HEK293 (cell line): ENCODE results near the gene SLC8A2.

Experiments
- CTCF ChIA-PET: fragments of 350-600 bp; formaldehyde crosslinking; extraction: SDS; loops from one replicate; lab custom pipeline; 2021; ENCODE audit warnings: antibody characterized with exemption; lab: Yijun Ruan, JAX
- POLR2A ChIA-PET: fragments of 300-600 bp; formaldehyde crosslinking; extraction: SDS; loops from one replicate; lab custom pipeline; 2020; ENCODE audit warnings: antibody characterized with exemption, inconsistent platforms; lab: Yijun Ruan, JAX
- H3K27ac ChIP-seq: fragments of 200-500 bp; sonication (Bioruptor generic); 2 replicates; pipeline ENCODE4 v1.5.1; 2014; ENCODE audit warnings: low read depth, low read length, control low read depth, inconsistent platforms; ENCODE audit errors: extremely low read depth
- H3K36me3 ChIP-seq, 2 experiments: fragments of 200-500 bp in 1 of 2; sonication (Bioruptor generic) in 1 of 2; 1 replicate in 1 of 2; 2 replicates in 1 of 2; pipeline ENCODE4 v1.5.1; 2014 to 2017; ENCODE audit warnings: inconsistent platforms in 2 of 2, low read length in 2 of 2; ENCODE audit not compliant: control insufficient read depth in 2 of 2, insufficient read depth in 1 of 2
- H3K4me1 ChIP-seq: fragments of 200-500 bp; sonication (Bioruptor generic); 2 replicates; pipeline ENCODE4 v1.5.1; 2014; ENCODE audit warnings: mild to moderate bottlenecking, low read length, inconsistent platforms; ENCODE audit not compliant: control insufficient read depth, insufficient read depth
- H3K4me3 ChIP-seq: 2 replicates; pipeline ENCODE4 v1.5.1; 2011; ENCODE audit warnings: low read depth, mild to moderate bottlenecking, control low read depth, low read length, moderate library complexity
- H3K9me3 ChIP-seq: fragments of 200-500 bp; sonication (Bioruptor generic); 2 replicates; pipeline ENCODE4 v1.5.1; 2014; ENCODE audit warnings: low read depth, low read length, inconsistent platforms; ENCODE audit not compliant: control insufficient read depth, insufficient read depth
- FEZF1 ChIP-seq: fragments of 450-650 bp; formaldehyde crosslinking; IDR thresholded peaks from 2 replicates; pipeline ENCODE4 v1.5.1; 2016; ENCODE audit warnings: missing biosample characterization, missing genetic modification characterization
- GLIS1 ChIP-seq: fragments of 450-650 bp; formaldehyde crosslinking; IDR thresholded peaks from 2 replicates; pipeline ENCODE4 v1.5.1; 2016; ENCODE audit warnings: missing biosample characterization, missing genetic modification characterization
- ZEB2 ChIP-seq: fragments of 450-650 bp; formaldehyde crosslinking; IDR thresholded peaks from 2 replicates; pipeline ENCODE4 v1.5.1; 2016; ENCODE audit warnings: missing biosample characterization, missing genetic modification characterization
- ZIC2 ChIP-seq: fragments of 450-650 bp; formaldehyde crosslinking; IDR thresholded peaks from 2 replicates; pipeline ENCODE4 v1.5.1; 2016; ENCODE audit warnings: missing biosample characterization, missing genetic modification characterization
- ZNF114 ChIP-seq: fragments of 450-650 bp; formaldehyde crosslinking; IDR thresholded peaks from 2 replicates; pipeline ENCODE4 v1.5.0; 2017; ENCODE audit warnings: missing biosample characterization, missing genetic modification characterization
- ZNF16 ChIP-seq: fragments of 450-650 bp; formaldehyde crosslinking; IDR thresholded peaks from 2 replicates; pipeline ENCODE4 v1.5.1; 2016; ENCODE audit warnings: low read depth, missing biosample characterization, missing genetic modification characterization
- ZNF239 ChIP-seq: fragments of 450-650 bp; formaldehyde crosslinking; IDR thresholded peaks from 2 replicates; pipeline ENCODE4 v1.5.1; 2016; ENCODE audit warnings: missing biosample characterization, missing genetic modification characterization
- ZNF248 ChIP-seq: fragments of 450-650 bp; formaldehyde crosslinking; IDR thresholded peaks from 2 replicates; pipeline ENCODE4 v1.5.1; 2017; ENCODE audit warnings: missing biosample characterization, missing genetic modification characterization
- ZNF37A ChIP-seq: fragments of 450-650 bp; IDR thresholded peaks from 2 replicates; pipeline ENCODE4 v1.5.1; 2018; ENCODE audit warnings: missing biosample characterization, missing genetic modification characterization
- ZNF398 ChIP-seq: fragments of 450-650 bp; formaldehyde crosslinking; IDR thresholded peaks from 2 replicates; pipeline ENCODE4 v1.5.1; 2017; ENCODE audit warnings: missing biosample characterization, missing genetic modification characterization
- ZNF488 ChIP-seq: fragments of 450-650 bp; formaldehyde crosslinking; IDR thresholded peaks from 2 replicates; pipeline ENCODE4 v1.5.1; 2016; ENCODE audit warnings: missing biosample characterization, missing genetic modification characterization
- ZNF501 ChIP-seq: fragments of 450-650 bp; formaldehyde crosslinking; IDR thresholded peaks from 2 replicates; pipeline ENCODE4 v1.5.1; 2016; ENCODE audit warnings: missing biosample characterization, missing genetic modification characterization
- ZNF513 ChIP-seq: fragments of 450-650 bp; IDR thresholded peaks from 2 replicates; pipeline ENCODE4 v1.5.1; 2018; ENCODE audit warnings: missing biosample characterization, missing genetic modification characterization
- ZNF791 ChIP-seq: fragments of 450-650 bp; formaldehyde crosslinking; IDR thresholded peaks from 2 replicates; pipeline ENCODE4 v1.5.1; 2016; ENCODE audit warnings: missing biosample characterization, missing genetic modification characterization
- TF ChIP-seq, protein P1 (sequence below): fragments of 450-650 bp; formaldehyde crosslinking; IDR thresholded peaks from 2 replicates; pipeline ENCODE4 v1.5.1; 2017; ENCODE audit warnings: missing biosample characterization, missing genetic modification characterization
- TF ChIP-seq, protein P2 (sequence below): fragments of 450-650 bp; formaldehyde crosslinking; IDR thresholded peaks from 2 replicates; pipeline ENCODE4 v1.5.1; 2016; ENCODE audit warnings: missing biosample characterization, missing genetic modification characterization, borderline replicate concordance
- TF ChIP-seq, protein P3 (sequence below): fragments of 450-650 bp; formaldehyde crosslinking; IDR thresholded peaks from 2 replicates; pipeline ENCODE4 v1.5.1; 2016; ENCODE audit warnings: missing biosample characterization, missing genetic modification characterization

Gene SLC8A2

GRCh38 chr19:47507012-47507411, 35.3 kb upstream of the SLC8A2 start (continued):
- peak; percentile 27; the same call in 1 of the 2 replicates for TF ChIP-seq ZNF398 (tag by site-specific recombination)
- no peak for TF ChIP-seq ZNF239 (tag by site-specific recombination)
- TF ChIP-seq ZNF248 (tag by site-specific recombination), result no peak
- peak; percentile 66 for TF ChIP-seq GLIS1 (tag by site-specific recombination)
- TF ChIP-seq, all 188 proteins: peak for 4

- ChIA-PET CTCF (interaction anchor here (1.5 kb wide), 1 partner anchor 9 kb away, joined by 4 read pairs; the partner anchor contains the start of gene NAPA), POLR2A (interaction anchor here (0.6 kb wide), 1 partner anchor 246 kb away, joined by 4 read pairs; no protein-coding TSS in a partner anchor)
- Histone ChIP-seq H3K4me1 (no peaks in the 10 kb centered on the region), H3K27ac (no peak overlapping the region), H3K36me3 (peaks cover 20 to 58% of the 10 kb centered on the region in 2 experiments), H3K4me3 (no peak overlapping the region), H3K9me3 (no peaks in the 10 kb centered on the region)
- TF ChIP-seq ZNF114 (tag by site-specific recombination) (no peak), ZNF37A (tag by site-specific recombination) (no peak), ZNF791 (tag by site-specific recombination) (no peak), ZNF513 (tag by site-specific recombination) (no peak), ZNF501 (tag by site-specific recombination) (no peak), ZNF16 (tag by site-specific recombination) (no peak), ZIC2 (no peak), FEZF1 (tag by site-specific recombination) (no peak), ZNF488 (tag by site-specific recombination) (no peak), ZEB2 (tag by site-specific recombination) (no peak), ZNF239 (tag by site-specific recombination) (no peak)
- TF ChIP-seq, protein P1, sequence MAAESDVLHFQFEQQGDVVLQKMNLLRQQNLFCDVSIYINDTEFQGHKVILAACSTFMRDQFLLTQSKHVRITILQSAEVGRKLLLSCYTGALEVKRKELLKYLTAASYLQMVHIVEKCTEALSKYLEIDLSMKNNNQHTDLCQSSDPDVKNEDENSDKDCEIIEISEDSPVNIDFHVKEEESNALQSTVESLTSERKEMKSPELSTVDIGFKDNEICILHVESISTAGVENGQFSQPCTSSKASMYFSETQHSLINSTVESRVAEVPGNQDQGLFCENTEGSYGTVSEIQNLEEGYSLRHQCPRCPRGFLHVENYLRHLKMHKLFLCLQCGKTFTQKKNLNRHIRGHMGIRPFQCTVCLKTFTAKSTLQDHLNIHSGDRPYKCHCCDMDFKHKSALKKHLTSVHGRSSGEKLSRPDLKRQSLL (tag by site-specific recombination), result no peak
- TF ChIP-seq, protein P2, sequence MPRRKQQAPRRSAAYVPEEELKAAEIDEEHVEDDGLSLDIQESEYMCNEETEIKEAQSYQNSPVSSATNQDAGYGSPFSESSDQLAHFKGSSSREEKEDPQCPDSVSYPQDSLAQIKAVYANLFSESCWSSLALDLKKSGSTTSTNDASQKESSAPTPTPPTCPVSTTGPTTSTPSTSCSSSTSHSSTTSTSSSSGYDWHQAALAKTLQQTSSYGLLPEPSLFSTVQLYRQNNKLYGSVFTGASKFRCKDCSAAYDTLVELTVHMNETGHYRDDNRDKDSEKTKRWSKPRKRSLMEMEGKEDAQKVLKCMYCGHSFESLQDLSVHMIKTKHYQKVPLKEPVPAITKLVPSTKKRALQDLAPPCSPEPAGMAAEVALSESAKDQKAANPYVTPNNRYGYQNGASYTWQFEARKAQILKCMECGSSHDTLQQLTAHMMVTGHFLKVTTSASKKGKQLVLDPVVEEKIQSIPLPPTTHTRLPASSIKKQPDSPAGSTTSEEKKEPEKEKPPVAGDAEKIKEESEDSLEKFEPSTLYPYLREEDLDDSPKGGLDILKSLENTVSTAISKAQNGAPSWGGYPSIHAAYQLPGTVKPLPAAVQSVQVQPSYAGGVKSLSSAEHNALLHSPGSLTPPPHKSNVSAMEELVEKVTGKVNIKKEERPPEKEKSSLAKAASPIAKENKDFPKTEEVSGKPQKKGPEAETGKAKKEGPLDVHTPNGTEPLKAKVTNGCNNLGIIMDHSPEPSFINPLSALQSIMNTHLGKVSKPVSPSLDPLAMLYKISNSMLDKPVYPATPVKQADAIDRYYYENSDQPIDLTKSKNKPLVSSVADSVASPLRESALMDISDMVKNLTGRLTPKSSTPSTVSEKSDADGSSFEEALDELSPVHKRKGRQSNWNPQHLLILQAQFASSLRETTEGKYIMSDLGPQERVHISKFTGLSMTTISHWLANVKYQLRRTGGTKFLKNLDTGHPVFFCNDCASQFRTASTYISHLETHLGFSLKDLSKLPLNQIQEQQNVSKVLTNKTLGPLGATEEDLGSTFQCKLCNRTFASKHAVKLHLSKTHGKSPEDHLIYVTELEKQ, result no peak
- TF ChIP-seq, protein P3, sequence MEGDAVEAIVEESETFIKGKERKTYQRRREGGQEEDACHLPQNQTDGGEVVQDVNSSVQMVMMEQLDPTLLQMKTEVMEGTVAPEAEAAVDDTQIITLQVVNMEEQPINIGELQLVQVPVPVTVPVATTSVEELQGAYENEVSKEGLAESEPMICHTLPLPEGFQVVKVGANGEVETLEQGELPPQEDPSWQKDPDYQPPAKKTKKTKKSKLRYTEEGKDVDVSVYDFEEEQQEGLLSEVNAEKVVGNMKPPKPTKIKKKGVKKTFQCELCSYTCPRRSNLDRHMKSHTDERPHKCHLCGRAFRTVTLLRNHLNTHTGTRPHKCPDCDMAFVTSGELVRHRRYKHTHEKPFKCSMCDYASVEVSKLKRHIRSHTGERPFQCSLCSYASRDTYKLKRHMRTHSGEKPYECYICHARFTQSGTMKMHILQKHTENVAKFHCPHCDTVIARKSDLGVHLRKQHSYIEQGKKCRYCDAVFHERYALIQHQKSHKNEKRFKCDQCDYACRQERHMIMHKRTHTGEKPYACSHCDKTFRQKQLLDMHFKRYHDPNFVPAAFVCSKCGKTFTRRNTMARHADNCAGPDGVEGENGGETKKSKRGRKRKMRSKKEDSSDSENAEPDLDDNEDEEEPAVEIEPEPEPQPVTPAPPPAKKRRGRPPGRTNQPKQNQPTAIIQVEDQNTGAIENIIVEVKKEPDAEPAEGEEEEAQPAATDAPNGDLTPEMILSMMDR (tag by site-specific recombination), result no peak
Observed at GRCh38 chr19:47506459-47506858, 34.8 kb upstream of the SLC8A2 start.
